Kidney (tissue), 14 donors: ENCODE measurements around the gene NUFIP2. TPM values are rescaled to one million over a fixed set of nuclear protein-coding genes. Genes with fewer than 3 reads are reported as not detected.

ENCODE experiments used
- DNase-seq, 5 donors: peaks; one replicate each; pipeline ENCODE4 v3.0.0-alpha.2; 2013 to 2020
- FAIRE-seq: peaks from 2 replicates; lab custom pipeline; 2012; peaks lifted over from hg19 to GRCh38; lab: Jason Lieb, UNC
- H3K27ac ChIP-seq, 2 donors: one replicate each; pipeline ENCODE4 v1.7.0; 2013; ENCODE audit warnings: low read depth in 2 of 2, low read length in 2 of 2, inconsistent platforms in 1 of 2
- H3K27me3 ChIP-seq: one replicate; pipeline ENCODE4 v1.7.1; 2013; ENCODE audit warnings: low read length, inconsistent platforms; ENCODE audit not compliant: control insufficient read depth, insufficient read depth
- H3K36me3 ChIP-seq, 3 donors: one replicate each; pipeline versions ENCODE4 v1.7.0 to v1.7.1; 2013; ENCODE audit warnings: low read length in 3 of 3, control low read depth in 1 of 3, inconsistent platforms in 1 of 3; ENCODE audit not compliant: insufficient read depth in 3 of 3, control insufficient read depth in 2 of 3
- H3K4me1 ChIP-seq, 3 donors: one replicate each; pipeline versions ENCODE4 v1.7.0 to v1.7.1; 2013; ENCODE audit warnings: low read length in 3 of 3, inconsistent platforms in 1 of 3, low read depth in 1 of 3; ENCODE audit not compliant: control insufficient read depth in 2 of 3, insufficient read depth in 2 of 3
- H3K4me3 ChIP-seq, 3 donors: one replicate each; pipeline versions ENCODE4 v1.7.0 to v1.8.1; 2013; ENCODE audit warnings: low read length in 3 of 3, control low read depth in 1 of 3, inconsistent platforms in 1 of 3
- H3K9ac ChIP-seq, 3 donors: one replicate each; pipeline versions ENCODE4 v1.7.0 to v1.7.1; 2013; ENCODE audit warnings: low read length in 3 of 3, control low read depth in 1 of 3, inconsistent platforms in 1 of 3
- H3K9me3 ChIP-seq, 3 donors: one replicate each; pipeline versions ENCODE4 v1.7.0 to v1.7.1; 2013; ENCODE audit warnings: low read length in 3 of 3, control low read depth in 1 of 3, inconsistent platforms in 1 of 3; ENCODE audit not compliant: control insufficient read depth in 2 of 3, insufficient read depth in 1 of 3
- intact Hi-C: fragments of 100-400 bp; cut with DNase I; formaldehyde crosslinking; loops from one replicate; pipeline ENCODE4 v1.11.1; 2022
- polyA plus RNA-seq: library from polyadenylated mRNA; stranded (reverse); fragments of 350-450 nt; fragmentation: Illumina TruSeq; extraction: RNeasy Lipid Tissue Mini Kit (QIAGEN cat#74804); gene quantifications from one replicate; pipeline ENCODE4 v1.2.3, GENCODE V29; 2014; ENCODE audit warnings: low read depth, low replicate concordance; ENCODE audit not compliant: insufficient read depth
- total RNA-seq: library from RNA; stranded (reverse); fragmentation: NEBNext Ultra II Directional; extraction: Animal tissue kit (Norgen Biotek cat#: 25700); gene quantifications from one replicate; pipeline ENCODE4 v1.2.1, GENCODE V29; 2021
- TF ChIP-seq, protein P1 (sequence below): IDR thresholded peaks from 3 replicates; pipeline ENCODE4 v1.5.1; 2012; ENCODE audit warnings: mild to moderate bottlenecking, moderate library complexity, borderline replicate concordance; ENCODE audit not compliant: insufficient read depth; ENCODE audit errors: extremely low read depth
- donor health status: control.
- donor health status: control.
- donor health status: control.
- donor health status: control.
- donor health status: control.
- donor health status: DM: yes; HTN: yes; CAD: no.
- donor health status: Normal renal cell carcinoma (clear cell type).

Gene NUFIP2
- total and polyA plus RNA-seq, 2 donors from 2014 or later: 7.6 to 52.3 TPM

DNA sequence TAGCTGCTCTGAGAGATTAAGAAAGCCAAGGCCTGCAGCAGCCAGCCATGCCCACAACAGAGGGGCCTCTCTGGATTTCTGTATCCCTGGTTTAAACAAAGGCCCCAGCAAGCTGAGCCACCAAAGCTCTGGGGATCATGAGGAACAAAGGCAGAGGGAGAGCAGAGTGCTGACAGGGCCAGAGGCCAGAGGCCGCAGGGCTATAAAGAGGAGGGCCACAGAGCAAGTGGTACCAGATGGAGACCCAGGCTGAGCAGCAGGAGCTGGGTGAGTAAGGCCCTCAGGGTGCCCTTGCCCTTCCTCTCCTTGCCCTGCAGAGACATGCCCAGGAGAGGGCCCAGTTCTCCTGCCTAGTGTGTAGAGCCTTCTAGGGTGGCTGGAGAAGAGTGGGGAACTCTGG, 47.3 kb downstream of the NUFIP2 start, which contains the start of gene CRYBA1:
Gene CRYBA1, plus strand, starts transcription at position 232 of the 400 bp plus-strand sequence. Its CDS starts 5 bp downstream, at position 237.
- intact Hi-C loops: no loop called here
- Histone ChIP-seq H3K27ac (no peak within 1 kb of the TSS), H3K36me3 (no peaks in the 10 kb centered on the region), H3K9ac (no peak within 1 kb of the TSS), H3K9me3 (no peaks in the 10 kb centered on the region), H3K27me3 (no peaks in the 10 kb centered on the region), H3K4me3 (no peak within 1 kb of the TSS), H3K4me1 (no peaks in the 10 kb centered on the region)
- FAIRE-seq (no peak), DNase-seq (no peak)
- TF ChIP-seq, protein P1, sequence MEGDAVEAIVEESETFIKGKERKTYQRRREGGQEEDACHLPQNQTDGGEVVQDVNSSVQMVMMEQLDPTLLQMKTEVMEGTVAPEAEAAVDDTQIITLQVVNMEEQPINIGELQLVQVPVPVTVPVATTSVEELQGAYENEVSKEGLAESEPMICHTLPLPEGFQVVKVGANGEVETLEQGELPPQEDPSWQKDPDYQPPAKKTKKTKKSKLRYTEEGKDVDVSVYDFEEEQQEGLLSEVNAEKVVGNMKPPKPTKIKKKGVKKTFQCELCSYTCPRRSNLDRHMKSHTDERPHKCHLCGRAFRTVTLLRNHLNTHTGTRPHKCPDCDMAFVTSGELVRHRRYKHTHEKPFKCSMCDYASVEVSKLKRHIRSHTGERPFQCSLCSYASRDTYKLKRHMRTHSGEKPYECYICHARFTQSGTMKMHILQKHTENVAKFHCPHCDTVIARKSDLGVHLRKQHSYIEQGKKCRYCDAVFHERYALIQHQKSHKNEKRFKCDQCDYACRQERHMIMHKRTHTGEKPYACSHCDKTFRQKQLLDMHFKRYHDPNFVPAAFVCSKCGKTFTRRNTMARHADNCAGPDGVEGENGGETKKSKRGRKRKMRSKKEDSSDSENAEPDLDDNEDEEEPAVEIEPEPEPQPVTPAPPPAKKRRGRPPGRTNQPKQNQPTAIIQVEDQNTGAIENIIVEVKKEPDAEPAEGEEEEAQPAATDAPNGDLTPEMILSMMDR: no peak

DNA sequence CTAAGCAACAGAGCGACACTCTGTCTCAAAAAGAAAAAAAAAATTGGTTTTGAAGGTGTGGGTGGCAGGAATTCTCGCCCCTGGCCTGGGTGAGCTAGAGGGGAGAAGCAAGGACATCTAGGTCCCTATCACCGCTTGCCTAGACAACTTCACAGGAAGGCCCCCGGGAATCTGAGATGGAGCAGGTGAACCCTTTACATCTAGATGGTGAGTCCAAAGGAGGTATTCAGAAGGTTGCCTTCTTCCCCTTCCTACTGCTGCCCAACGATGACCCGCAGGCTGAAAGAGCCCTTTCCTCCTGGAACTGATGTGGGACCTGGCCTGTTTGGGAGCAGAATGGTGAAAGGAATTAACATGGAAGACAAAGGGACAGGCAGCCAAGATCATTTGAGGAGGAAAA, 48.5 kb downstream of the NUFIP2 start:
- intact Hi-C loops: no loop called here
- Histone ChIP-seq H3K4me1 (no peaks in the 10 kb centered on the region), H3K36me3 (no peaks in the 10 kb centered on the region), H3K4me3 (no peak overlapping the region), H3K9me3 (no peaks in the 10 kb centered on the region), H3K27ac (no peak overlapping the region), H3K27me3 (no peaks in the 10 kb centered on the region), H3K9ac (no peak overlapping the region)
- TF ChIP-seq, protein P1: no peak
- DNase-seq: no peak
- FAIRE-seq: no peak

DNA sequence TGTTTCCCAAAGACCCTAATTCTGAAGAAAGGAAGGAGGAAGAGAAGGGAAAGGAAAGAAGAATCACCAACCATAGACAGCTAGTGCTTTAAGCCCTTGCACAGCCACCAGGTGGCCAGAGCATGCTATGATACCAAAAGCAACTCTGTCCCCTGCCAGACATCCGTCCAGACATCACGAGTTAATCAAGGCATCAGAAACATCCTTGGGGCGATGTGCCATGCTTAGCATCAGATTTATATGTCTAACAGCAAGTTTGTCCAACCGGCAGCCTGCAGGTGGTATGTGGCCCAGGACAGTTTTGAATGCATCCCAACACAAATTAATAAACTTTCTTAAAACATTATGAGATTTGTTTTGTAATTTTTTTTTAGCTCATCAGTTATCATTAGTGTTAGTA, 50.2 kb downstream of the NUFIP2 start:
- FAIRE-seq: no peak
- H3K27ac ChIP-seq: no peak overlapping the region
- TF ChIP-seq, protein P1: no peak
- intact Hi-C loops: no loop called here
- no peaks in the 10 kb centered on the region for H3K4me1 ChIP-seq
- no peaks in the 10 kb centered on the region for H3K36me3 ChIP-seq
- no peaks in the 10 kb centered on the region for H3K27me3 ChIP-seq
- no peaks in the 10 kb centered on the region for H3K9me3 ChIP-seq
- H3K9ac ChIP-seq: no peak overlapping the region
- DNase-seq: peak in 1 of 5 donors; percentile 7
- no peak overlapping the region for H3K4me3 ChIP-seq

DNA sequence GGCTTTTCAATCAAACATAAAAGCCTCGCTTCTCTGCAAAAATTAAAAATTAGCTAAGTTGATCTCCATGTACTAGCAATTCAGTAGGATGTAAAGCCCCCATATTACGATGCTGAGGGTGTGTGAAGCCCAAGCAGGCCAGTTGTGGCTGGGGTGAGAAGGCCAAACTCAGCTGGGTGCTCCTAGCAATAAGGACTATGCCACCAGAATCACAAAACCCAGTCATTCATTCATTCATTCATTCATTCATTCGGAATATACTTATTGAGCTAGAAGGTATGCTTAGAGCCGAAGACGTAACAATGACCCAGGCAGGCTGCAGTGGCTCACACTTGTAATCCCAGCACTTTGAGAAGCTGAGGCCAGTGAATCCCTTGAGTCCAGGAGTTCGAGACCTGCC, 51.2 kb downstream of the NUFIP2 start:
- Histone ChIP-seq H3K4me3 (no peak overlapping the region), H3K9ac (no peak overlapping the region), H3K9me3 (no peaks in the 10 kb centered on the region), H3K36me3 (no peaks in the 10 kb centered on the region), H3K27me3 (no peaks in the 10 kb centered on the region), H3K27ac (no peak overlapping the region), H3K4me1 (no peaks in the 10 kb centered on the region)
- FAIRE-seq: no peak
- intact Hi-C loops: no loop called here
- DNase-seq: no peak
- TF ChIP-seq, protein P1: no peak
